GM21619 (cell line): ENCODE measurements around the gene CEP83.

Experiments used
- ATAC-seq: cut with Tn5 transposase; IDR thresholded peaks from one replicate; pipeline ENCODE4 v1.9.1; 2021; ENCODE audit not compliant: unreplicated experiment

Gene CEP83

GRCh38 chr12:94273272-94273671, 186.4 kb downstream of the CEP83 start:
- no peak for ATAC-seq

- ATAC-seq = no peak
Observed at GRCh38 chr12:94272280-94272679, 187.4 kb downstream of the CEP83 start.

GRCh38 chr12:94271351-94271750, 188.3 kb downstream of the CEP83 start:
- no peak for ATAC-seq

- ATAC-seq = peak; percentile 44
Observed at GRCh38 chr12:94269316-94269999, 190.2 kb downstream of the CEP83 start.

- ATAC-seq = no peak
Observed at GRCh38 chr12:94267921-94268471, 191.7 kb downstream of the CEP83 start.

- no peak for ATAC-seq
Observed at GRCh38 chr12:94267537-94267872, 192.2 kb downstream of the CEP83 start.

- ATAC-seq = no peak
Observed at GRCh38 chr12:94266796-94267536, 192.7 kb downstream of the CEP83 start.

- ATAC-seq = no peak
Observed at GRCh38 chr12:94265966-94266745, 193.5 kb downstream of the CEP83 start.

GRCh38 chr12:94265539-94265938, 194.1 kb downstream of the CEP83 start:
- ATAC-seq = no peak

- ATAC-seq = no peak
Observed at GRCh38 chr12:94264736-94265485, 194.8 kb downstream of the CEP83 start.

- no peak for ATAC-seq
Observed at GRCh38 chr12:94263905-94264561, 195.6 kb downstream of the CEP83 start.

GRCh38 chr12:94263011-94263811, 196.5 kb downstream of the CEP83 start:
- peak; percentile 33 for ATAC-seq

- peak; percentile 48 for ATAC-seq
Observed at GRCh38 chr12:94262228-94263010, 197.2 kb downstream of the CEP83 start.

- no peak for ATAC-seq
Observed at GRCh38 chr12:94261786-94262185, 197.9 kb downstream of the CEP83 start.

GRCh38 chr12:94261119-94261518, 198.5 kb downstream of the CEP83 start:
- ATAC-seq = no peak

- ATAC-seq = no peak
Observed at GRCh38 chr12:94260717-94261116, 198.9 kb downstream of the CEP83 start.

- ATAC-seq = no peak
Observed at GRCh38 chr12:94260017-94260416, 199.7 kb downstream of the CEP83 start.

GRCh38 chr12:94258593-94258992, 201.1 kb downstream of the CEP83 start:
- ATAC-seq = peak; percentile 48
